ENCODE data around the gene KCNK1.

- TF ChIP-seq CTCF (IDR thresholded peaks at IDR 0.05) (no peak), ZFX (IDR thresholded peaks at IDR 0.05; ENCODE audit: borderline replicate concordance) (no peak)
Measured at GRCh38 chr1:233570706-233571105, 43.2 kb upstream of the KCNK1 start.
